Activated effector memory CD4-positive, alpha-beta T cell treated with Interleukin-2 at 50 U/mL for 16 hours (primary cell): ENCODE data around the gene CDK1.
"Not testable (repeated sequence)": the region's sequence is repeated elsewhere in the genome, so short reads cannot be mapped to it uniquely, and the experiment has no call there.

Experiments used
- DNase-seq: peaks from one replicate; pipeline ENCODE4 v3.0.0-alpha.2; 2020

The CDK1 gene

DNA sequence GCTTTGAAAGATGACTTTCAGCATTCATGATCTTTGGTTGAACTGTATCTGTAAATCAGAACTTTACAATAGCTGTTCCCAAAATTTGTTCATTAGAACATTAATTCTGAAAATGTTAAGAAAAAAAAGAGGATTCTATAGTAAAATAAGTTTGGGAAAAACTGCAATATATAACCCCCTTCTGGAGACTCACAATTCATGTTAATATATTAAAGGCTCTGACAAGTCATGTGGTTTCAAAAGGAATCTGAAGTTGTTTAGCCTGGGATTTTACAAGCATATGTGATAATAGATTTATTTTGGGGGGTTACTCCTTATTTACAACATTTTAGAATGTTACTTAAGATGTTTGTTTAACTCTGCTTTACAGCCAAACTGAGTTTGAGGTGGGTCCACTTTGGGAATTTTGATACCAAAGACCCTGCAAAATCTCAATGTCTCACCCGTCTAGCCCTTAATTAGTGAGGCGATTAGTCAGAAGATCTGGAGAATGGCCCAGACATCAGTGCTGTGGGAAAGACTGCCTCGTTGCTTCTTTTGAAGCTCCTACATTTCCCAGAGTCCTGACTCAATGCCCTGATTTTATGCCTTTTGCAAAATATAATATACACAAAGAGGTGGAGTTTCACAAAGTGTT is 40.0 kb downstream of the CDK1 start:
- DNase-seq, result no peak

DNA sequence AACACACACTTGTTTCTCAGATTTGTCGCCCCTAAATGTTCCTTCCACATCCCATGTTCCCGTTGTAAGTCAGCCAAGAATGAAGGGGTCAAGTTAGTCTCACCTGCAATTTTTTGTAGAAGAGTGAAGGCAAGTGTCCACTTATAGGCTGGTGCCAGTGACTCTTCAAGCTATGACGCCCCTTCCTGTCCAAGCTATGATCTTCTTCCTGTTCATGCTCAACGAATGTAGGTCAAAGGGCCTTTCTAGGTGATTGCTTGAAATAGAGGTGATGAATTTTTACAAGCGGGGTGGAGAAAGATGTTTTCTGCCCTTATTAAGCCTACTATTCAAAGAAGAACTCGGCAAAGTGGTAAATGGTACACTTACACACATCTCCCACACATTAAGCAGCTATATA is 41.0 kb downstream of the CDK1 start:
- DNase-seq, result no peak

DNA sequence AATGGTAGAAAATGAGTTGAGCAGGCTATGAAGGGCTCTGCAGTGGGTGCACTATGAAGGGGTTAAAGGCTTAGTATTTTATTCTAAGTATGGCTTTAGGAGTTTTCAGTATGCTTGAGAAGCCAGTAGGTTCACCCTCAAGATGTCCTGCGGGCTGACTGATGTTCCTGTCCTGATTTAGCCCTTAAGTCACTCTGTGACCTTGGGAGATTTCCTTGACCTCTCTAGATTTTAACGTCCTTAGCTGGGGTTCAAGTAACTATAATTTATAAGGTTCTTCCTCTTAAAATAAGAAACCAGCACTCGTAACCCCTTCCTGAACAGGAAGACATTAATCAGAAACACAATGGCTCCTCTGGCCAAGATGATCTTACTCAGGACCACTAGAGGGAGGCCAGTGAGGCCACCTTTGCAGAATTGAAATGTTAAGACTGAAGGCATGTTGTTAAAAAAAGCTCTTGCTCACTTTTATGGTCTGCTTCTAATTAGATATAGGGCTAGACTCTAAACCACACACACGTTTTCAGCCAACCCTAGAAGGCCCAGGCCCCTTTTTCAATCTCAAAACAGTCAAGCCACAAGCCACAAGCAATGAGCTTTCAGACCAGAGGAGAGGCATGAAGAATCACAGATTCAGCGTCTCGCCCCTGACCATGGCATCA is 41.9 kb downstream of the CDK1 start:
- DNase-seq, result no peak

DNA sequence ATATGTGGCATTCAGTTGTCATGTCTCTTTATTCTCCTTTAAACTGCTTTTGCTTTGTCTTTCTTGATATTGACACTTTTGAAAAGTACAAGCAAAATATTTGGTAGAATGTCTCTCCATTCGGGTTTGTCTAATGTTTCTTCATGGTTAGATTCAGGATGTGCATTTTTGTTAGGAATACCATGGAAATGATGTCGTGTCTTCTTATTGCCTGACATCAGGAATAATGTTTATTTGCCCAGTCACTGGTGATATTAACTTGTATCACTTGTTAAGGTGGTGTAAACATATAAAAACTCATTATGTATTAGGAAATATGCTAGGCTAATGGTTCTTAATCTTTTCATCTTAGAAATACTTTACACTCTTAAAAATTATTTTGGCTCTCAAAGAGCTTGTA is 43.4 kb downstream of the CDK1 start:
- no peak for DNase-seq

DNA sequence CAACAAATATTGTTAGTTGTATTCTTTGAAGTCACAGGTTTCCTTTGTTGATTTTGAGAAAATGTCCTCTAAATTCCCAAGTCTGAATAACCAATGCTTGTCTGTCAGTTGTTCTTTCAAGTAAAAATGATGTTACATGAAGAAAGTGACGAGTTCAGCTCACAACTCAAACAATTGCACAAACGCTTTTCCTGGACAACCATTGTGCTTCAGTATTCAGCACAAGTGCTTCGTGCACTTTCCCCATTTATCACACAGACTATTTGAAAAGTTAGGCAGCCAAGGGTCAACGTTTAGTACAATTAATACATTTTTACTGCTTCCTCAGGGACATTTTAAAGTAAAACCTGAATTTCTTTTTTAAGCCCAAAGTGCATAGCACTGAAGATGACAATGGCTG is 44.5 kb downstream of the CDK1 start:
- no peak for DNase-seq

DNA sequence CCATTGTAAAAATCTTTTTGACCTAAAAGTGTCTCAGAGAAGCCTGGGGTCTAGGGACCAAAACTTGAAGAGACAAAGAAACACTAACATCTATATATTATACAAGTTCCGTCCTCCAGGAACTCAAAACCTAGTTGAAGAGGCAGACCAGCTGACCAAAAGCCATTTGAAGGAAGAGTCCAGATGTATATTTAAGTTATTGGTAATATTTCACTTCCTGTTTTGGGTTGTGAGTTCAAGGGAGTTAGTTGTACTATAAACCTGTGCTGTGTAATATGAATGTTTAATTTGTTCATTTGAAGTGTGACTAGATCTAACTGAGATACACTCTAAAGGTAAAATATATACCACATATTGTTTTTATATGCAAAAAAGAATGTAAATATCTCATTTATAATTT is 45.0 kb downstream of the CDK1 start:
- no peak for DNase-seq

DNA sequence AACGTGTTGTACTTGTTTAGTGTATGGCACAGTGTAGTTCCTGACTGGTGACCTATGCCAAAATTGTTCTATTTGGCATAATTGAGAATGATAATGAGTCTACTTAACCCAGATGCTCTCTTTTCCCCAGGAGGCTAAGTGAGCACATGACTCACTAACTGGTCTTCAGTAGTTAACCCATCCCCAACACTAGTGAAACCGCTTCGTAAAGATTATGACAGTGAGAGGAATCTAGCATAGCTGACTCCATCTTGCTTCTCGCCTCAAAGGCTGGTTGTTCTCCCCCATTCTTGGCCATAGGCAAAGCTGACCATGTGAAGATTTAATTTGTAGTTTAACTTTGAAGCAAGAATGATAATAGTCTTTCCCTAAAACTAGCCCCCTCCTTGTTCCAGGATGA is 47.2 kb downstream of the CDK1 start:
- no peak for DNase-seq

DNA sequence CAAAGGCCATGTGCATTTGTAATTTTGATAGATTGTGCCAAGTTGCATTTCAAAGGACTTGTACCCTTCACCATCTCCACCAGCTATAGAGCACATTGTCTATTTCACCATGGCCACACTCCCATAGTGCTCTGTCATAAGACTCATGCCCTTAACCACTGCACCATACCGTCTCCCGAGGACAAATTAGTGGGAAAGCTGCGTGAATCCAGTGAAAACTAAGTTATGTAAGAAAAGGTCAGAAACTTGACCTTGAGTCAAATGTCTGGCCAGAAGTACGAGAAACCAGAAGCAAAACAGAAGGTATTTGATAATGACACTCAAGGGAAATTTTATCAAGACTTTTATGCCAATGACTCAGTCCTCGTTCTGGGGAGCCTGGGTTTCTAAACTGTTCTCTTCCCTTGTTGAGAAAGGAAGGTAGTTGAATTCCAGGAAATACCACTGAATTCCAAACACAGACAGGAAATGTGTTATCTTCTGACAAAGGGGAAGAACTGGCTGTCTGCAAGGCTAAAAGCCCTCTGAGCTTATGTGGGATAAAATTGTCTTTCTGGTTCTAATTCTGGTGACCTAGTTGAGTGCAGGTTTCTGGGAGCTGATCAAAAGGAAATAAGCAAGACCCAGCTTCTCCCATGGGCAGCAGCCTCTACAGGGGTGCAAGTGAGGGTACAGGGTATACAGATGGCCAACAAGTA is 49.7 kb downstream of the CDK1 start:
- DNase-seq, result no peak

DNA sequence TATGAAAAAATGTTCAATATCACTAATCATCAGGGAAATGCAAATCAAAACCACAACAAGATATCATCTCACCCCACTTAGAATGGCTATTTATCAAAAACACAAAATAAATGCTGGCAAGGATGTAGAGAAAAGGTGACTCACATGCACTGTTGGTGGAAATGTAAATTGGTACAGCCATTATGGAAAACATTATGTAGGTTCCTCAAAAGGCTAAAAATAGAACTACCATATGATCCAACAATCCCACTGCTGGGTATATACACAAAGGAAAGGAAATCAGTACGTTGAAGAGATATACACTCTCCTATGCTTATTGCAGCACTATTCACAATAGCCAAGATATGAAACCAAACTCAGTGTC is 50.2 kb downstream of the CDK1 start:
- no peak for DNase-seq

DNA sequence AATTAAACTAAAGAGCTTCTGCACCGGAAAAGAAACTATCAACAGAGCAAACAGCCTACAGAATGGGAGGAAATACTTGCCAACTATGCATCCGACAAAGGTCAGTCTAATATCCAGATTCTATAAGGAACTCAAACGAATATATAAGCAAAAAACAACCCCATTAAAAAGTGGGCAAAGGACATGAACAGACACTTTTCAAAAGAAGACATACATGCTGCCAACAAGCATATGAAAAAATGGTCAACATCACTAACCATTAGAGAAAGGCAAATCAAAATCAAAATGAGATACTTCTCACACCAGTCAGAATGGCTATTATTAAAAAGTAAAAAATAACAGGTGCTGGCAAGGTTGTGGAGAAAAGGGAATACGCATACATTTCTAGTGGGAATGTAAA is 53.9 kb downstream of the CDK1 start:
- DNase-seq, result not testable (repeated sequence)

DNA sequence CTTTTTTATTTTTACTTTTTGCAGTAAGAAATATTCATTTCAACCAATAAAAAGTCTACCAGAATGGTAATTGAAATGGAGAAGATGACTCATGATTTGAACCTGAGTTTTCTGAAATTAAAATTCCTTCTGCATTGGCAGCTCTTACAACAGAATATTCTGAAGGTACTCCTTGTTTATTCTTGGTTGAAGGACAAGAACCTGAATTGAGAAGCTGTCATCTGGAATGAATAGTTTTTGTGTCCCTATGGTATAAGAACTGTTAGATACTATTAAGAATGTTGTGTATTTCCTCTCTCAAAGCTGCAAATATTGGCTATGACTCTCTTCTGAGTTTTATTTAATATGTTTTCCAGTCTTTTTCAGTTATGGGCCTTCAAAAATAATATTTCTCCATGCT is 56.1 kb downstream of the CDK1 start:
- no peak for DNase-seq

DNA sequence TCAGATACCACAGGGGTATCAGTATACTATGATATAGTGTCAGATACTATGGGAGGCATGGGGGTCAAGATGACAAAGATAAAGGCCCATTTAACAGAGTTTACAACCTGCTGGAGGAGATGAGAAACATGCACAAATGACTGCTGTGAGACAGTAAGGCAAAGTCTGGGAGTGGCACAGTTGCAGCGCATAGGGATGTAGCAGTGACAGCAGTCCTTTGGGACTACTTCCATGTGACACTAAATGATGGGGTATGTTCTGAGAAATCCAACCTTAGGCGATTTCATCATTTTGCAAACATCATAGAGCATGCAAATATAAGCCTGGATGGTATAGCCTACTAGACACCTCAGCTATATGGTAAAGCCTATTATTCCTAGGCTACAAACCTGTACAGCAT is 56.8 kb downstream of the CDK1 start:
- DNase-seq, result no peak

DNA sequence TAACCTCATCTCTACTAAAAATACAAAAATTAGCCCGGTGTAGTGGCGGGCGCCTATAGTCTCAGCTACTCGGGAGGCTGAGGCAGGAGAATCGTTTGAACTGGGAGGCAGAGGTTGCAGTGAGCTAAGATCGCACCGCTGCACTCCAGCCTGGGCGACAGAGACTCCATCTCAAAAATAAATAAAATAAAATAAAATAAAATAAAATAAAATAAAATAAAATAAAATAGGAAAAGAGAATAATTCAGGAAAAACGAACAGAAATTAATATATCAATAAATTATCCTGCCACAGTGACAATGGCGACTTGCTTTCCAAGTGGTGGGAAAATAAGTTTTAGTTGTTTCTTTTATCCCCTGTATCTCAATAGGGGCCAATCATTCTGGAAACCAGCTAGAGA is 62.9 kb downstream of the CDK1 start:
- DNase-seq, result not testable (repeated sequence)

DNA sequence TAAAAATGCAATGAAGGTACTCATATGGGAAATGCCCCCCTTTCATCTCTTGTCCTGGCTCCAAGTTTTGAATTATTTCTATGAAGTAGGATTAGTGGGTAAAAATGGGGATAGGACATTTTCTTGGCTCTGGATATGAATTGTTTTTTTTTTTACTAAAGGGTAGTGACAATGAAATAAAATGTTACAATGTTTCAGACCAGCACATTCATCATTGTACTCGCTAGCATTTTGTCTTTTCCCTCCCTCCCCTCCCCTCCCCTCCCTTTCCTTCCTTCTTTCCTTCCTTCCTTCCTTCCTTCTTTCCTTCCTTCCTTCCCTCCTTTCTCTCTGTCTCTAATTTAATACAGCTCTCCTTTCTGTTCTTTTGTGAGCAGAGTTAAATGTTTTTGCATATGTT is 64.4 kb downstream of the CDK1 start:
- DNase-seq, result no peak
